ENCODE data around the gene CLDN34.

Gene CLDN34

GRCh38 chrX:9966775-9967408 is at the start of gene CLDN34:
CLDN34 (plus strand) TSS chrX:9967358; CDS start chrX:9967358, 0 bp downstream.
- DNase-seq: no peak

GRCh38 chrX:9917861-9918260 is 49.3 kb upstream of the CLDN34 start:
- no peak for DNase-seq

GRCh38 chrX:9919632-9920172 is 47.5 kb upstream of the CLDN34 start:
- DNase-seq: no peak

GRCh38 chrX:9921407-9921806 is 45.8 kb upstream of the CLDN34 start:
- DNase-seq: no peak

- no peak for DNase-seq
Measured at GRCh38 chrX:9923357-9923756, 43.8 kb upstream of the CLDN34 start.

GRCh38 chrX:9926002-9926401 is 41.2 kb upstream of the CLDN34 start:
- DNase-seq: no peak

GRCh38 chrX:9927698-9928482 is 39.3 kb upstream of the CLDN34 start:
- DNase-seq: peak; percentile 43

GRCh38 chrX:9935436-9935835 is 31.7 kb upstream of the CLDN34 start:
- no peak for DNase-seq

GRCh38 chrX:9937761-9938160 is 29.4 kb upstream of the CLDN34 start:
- DNase-seq: no peak

- no peak for DNase-seq
Measured at GRCh38 chrX:9938516-9938915, 28.6 kb upstream of the CLDN34 start.

GRCh38 chrX:9940421-9940820 is 26.7 kb upstream of the CLDN34 start:
- no peak for DNase-seq

- no peak for DNase-seq
Measured at GRCh38 chrX:9942086-9942485, 25.1 kb upstream of the CLDN34 start.

- no peak for DNase-seq
Measured at GRCh38 chrX:9943420-9943819, 23.7 kb upstream of the CLDN34 start.

GRCh38 chrX:9947131-9947794 is 19.9 kb upstream of the CLDN34 start:
- no peak for DNase-seq

GRCh38 chrX:9948406-9948805 is 18.8 kb upstream of the CLDN34 start:
- no peak for DNase-seq

- no peak for DNase-seq
Measured at GRCh38 chrX:9952300-9952699, 14.9 kb upstream of the CLDN34 start.

GRCh38 chrX:9953396-9953795 is 13.8 kb upstream of the CLDN34 start:
- DNase-seq: no peak

- no peak for DNase-seq
Measured at GRCh38 chrX:9955506-9955905, 11.7 kb upstream of the CLDN34 start.

- no peak for DNase-seq
Measured at GRCh38 chrX:9957743-9958142, 9.4 kb upstream of the CLDN34 start.

GRCh38 chrX:9958183-9958582 is 9.0 kb upstream of the CLDN34 start:
- DNase-seq: no peak

GRCh38 chrX:9961750-9962149 is 5.4 kb upstream of the CLDN34 start:
- no peak for DNase-seq

- DNase-seq: no peak
Measured at GRCh38 chrX:9977635-9978034, 10.5 kb downstream of the CLDN34 start.

GRCh38 chrX:9980401-9980800 is 13.2 kb downstream of the CLDN34 start:
- DNase-seq: no peak

- no peak for DNase-seq
Measured at GRCh38 chrX:9980927-9981326, 13.8 kb downstream of the CLDN34 start.

All from NCI-H69 (cell line).